GM21423 (cell line): Measurements from ENCODE around the gene APOB.

Experiments
- ATAC-seq: cut with Tn5 transposase; IDR thresholded peaks from one replicate; pipeline ENCODE4 v1.9.1; 2021; ENCODE audit warnings: mild to moderate bottlenecking, moderate library complexity; ENCODE audit not compliant: unreplicated experiment

Gene APOB

DNA sequence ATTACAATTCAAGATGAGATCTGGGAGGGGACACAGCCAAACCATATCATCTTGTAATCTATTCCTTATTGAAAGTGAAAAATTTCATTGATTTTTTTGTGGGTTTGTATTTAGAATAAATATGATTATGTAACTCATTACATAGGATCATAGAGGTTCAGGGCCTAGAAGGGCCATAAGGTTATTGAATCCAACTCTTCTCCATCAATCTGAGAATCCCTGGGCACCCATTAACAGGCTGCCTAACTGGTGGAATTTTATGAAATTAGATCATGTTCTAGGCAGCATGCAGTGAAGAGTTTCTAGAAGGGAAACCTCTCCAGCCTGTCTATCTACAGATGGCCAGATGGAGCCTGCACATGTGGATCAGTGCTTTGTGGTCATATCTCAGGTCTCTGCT lies 6.3 kb upstream of the APOB start:
- no peak for ATAC-seq

DNA sequence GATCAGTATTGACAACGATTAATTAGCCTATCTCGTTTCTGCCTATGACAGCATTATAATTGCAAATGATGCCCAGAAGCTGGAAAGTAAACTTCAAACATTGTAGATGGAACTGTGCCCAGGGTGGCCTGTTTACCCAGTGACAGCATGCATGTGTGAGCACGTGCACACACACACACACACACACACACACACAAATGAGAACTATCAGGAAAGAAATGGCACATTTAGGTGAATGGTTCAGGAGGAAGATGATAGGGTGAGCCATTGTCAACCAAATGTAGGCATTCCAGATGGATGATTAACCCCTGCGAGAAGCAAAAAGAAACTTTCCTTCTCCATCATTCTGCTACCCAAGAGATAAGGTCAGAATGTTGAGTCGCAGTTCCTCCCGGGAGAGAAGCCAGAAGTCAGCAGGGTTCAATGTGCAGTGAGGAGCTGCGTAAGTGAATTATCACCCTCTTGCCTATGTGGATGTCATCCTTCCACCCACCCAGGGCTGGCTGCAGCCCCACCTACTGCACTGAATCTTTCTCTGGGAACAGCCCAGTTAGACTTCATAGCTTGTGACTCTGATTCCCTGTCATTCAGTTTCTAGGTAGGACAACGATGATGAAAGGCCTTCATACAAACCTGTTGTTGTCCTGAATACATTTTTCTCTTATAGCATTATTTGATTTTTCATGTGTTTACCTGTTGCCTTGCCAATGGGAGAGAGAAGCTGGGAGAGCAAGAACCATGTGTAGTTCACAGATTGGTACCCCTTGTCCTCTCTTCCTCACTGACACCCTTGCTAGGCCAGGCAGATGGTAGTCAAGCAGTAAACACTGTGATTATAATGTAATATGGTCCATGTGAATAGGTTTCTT lies 3.5 kb upstream of the APOB start:
- ATAC-seq: no peak

DNA sequence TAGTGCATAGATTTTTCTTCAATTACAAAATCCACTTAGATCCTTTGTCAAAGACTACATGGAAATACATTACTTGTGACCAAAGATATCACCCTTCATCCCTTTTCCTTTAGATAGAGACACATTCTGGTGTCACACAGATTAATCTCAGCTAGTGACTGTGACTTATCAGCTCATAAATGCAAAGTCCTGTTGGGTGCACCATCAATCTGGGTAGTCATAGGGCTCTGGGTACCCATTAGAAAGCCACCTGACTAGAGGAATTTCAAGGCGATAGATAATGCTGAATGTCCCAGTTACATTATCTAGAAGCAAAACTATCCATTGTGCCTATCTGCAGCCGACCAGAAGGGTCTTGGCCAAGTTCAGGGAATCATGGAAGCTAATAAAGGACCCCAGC lies 2.6 kb upstream of the APOB start:
- no peak for ATAC-seq

DNA sequence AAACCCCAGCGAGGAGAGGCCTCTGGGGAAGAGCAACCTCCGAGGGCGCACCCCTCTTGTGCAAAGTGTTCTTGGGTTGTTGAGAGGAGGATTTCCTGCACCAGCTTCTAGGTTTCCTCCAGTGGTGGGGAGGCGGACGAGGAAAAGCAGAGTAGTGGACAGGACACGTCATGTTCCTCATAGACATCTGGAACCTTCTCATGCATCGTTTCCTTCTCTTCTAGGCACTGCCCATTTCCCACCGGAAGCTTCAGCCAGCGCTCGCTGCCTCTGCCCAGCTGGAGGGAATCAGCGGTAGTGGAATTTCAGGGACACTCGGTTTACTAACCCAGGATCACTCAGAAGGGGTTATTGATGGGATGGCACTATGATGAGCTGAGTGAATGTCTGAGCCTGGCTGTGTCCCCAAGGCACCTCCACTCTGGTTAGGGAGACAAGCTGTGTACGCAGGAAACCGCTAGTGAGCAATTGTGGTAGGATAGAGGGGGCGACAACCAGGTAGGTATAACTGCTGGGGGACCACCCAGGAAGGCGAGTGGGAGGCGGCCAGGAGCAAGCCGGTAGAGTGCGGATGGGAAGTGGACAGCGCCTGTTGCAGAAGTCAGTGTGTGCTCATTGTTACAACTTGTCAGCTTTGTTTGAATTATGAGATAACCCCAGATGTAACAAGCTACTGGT lies 960 bp upstream of the APOB start:
- no peak for ATAC-seq

DNA sequence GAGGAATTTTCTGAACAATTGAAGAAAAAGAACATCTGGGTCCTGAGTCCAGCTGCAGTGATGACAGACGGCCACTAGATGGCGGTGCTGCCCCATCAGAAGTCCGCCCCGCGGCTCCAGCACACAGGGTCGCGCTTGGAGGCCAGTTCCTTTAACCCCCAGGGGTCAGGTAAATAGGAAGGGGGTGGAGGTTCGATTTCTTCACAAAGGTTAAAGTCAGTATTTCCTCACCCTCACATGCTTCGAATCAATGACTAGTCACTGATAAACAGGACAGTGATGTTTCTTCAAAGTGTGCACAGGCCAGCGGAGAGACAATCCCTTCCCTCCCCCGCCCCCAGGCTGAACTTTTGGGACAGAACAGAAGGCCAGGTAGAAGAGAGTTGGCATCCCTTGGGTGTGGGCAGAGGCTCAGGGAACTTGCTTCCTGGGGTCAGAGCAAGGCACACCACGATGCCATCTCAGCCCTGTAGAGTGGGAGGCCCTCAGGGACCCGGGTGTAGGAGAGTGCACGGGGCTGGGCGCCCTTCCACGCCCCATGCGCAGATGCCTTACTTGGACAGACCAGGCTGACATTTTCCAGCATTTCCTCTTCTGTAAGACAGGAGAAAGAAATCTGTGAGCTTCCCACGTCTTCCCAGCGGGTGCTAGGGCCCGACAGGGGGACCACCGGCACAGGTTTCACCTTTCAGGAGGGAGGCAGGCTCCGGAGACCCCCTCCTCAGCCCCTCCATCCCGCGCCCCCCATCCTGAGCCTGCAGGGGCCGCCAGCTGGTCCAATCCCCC lies 722 bp downstream of the APOB start:
- peak; percentile 59 for ATAC-seq

DNA sequence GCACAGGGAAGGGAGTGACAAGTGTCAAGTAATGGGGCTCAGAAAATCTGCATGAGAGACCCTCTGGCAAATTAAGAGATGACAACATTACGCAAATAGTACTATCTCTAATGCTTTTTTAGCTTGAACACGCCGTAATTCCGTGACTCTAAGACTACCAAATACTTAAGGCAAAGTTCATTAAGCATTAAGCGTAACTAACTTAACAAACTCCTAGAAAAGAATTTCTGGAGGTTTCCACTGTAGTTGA lies 1.2 kb downstream of the APOB start:
- ATAC-seq: no peak

DNA sequence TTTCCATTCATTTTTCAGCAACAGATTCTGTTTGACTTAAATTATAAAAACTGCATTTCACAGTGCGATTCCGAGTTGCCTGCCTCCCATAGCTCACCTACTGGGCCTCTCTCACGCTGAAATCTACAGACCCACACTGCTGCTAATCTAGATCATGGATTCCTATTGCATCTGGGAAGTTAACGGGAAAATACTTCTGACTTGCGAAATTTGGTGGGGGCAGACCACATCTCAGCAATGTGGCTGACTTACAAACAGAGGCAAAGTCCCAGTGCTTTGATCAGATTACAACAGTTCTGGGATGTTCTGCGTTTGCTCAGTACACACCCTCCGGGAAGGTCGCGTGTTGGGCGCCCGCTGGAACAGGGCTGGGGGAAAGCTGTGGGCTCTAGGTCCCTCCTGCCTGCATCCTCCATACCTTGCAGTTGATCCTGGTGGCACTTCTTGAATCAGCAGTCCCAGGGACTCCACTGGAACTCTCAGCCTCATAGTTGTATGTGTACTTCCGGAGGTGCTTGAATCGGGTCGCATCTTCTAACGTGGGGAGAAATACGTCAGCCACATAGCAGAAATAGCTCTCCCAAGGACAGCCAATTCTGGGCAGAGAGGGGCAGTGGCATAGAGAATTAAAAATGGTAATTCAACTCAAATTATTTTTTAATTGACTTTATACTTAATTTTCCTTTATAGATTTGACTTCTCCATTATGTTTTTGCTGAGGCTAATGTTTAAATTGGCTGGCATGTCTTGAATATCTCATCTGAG lies 1.7 kb downstream of the APOB start:
- no peak for ATAC-seq

DNA sequence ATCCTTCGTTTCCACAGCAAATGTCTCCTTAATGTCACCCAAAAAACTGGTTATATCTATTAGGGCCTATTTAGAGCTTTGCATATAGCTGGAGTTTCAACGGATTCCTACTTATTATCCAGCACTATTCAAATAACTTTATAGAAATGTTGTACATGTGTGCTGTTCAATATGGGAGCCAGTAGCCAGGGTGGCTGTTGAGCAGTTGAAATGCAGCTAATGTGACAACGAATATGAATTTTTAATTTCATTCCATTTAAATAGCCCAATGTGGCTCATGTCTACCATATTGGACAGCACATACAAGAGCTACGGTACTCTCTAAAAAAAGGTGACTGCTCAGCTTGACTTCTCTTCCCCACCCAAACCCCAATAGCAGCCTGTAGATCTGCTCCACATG lies 2.4 kb downstream of the APOB start:
- ATAC-seq: no peak

DNA sequence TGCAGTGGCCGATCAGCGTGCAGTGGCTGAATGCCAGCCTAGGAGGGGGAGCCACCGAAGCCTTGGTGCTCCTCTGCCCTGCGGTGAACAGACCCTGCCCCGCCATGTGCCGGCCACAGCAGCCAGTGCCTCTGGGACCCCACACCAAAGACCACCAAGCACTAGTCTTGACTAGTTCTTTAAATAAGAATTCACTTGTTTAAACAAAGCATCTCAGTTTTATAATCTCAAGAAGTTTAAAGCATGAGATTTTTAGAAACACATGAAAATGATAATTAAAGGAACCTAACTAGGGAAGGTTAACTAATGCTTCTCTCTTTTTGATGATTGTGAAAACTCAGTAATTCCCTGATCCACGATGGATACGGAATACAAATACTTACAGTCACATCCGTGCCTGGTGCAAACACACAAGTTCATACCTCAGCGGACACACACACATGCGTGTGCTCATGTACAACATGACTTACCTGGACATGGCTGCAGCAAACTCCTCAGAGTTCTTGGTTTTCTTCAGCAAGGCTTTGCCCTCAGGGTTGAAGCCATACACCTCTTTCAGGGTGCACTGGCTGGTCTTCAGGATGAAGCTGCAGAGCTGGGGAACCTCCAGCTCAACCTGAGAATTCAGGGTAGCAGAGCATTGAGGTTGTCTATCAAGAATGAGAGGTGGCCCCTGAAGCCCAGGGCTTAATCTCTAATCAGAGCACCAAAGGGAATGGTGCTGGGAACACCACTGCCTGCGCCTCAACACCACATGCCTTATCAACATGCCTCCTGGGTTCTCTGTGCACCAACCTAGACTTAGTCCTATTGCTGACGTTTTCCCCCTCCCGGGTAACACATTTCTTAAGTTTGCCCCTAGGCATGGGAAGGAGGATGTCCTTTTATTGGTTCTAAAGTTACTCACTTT lies 3.1 kb downstream of the APOB start:
- ATAC-seq: no peak

DNA sequence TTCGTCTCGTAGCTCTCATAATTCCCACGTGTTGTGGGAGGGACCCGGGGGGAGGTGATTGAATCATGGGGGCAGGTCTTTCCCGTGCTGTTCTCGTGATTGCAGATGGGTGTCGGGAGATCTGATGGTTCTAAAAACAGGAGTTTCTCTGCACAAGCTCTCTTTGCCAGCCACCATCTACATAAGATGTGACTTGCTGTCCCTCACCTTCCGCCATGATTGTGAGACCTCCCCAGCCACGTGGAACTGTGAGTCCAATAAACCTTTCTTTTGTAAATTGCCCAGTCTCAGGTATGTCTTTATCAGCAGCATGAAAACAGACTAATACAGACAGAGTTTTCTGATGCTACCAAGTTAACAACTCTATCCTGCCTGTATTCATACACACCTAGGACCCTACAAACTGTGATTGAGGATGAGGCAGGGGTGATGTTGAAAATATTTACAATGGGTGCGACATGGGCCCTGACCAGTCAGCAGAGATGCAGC lies 3.9 kb downstream of the APOB start:
- ATAC-seq: no peak

DNA sequence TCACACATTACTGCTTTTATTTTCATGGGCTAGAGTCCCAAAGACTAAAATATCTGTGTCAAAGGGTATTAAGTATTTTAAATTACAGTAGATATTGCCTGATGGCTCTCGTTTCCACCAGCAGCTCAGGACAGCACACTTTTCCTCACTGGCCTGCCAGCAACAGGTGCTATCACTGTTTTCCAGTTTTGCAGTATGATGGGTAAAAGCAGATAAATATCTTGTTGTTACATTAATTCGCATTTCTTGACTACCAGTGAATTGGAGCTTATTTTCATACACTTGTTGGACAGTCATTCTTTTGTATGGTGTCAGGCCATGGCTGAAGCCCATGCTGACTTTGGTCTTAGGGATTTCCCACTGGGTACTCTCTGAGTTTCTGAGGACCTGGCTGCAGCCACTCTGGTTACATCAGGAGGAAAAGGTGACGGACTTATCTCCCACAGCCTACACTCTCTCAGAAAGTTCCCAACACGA lies 4.8 kb downstream of the APOB start:
- ATAC-seq: no peak

DNA sequence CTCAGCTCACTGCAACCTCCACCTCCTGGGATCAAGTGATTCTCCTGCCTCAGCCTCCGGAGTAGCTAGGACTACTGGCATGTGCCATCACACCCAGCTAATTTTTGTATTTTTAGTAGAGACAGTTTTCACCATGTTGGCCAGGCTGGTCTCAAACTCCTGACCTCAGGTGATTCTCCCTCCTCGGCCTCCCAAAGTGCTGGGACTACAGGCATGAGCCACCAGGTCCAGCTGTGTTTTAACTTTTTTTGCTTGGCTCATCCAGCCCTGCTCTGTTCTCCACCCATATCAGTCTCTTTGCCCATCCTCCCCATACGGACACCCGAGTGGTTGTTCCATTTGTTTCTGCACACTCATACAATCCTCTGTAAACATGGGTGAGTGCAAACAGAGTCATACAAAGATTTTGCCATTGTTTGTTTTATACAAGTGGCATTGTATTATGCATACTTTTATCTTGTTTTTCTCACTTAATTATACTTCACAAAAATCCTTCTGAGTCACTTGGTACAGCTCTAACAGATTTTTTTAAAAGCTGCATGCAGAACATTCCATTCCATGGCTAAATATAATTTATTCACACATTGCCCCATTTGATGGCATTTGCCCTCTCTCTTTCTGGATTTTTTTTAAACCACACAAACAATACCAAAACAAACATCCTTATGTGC lies 5.3 kb downstream of the APOB start:
- ATAC-seq: no peak

DNA sequence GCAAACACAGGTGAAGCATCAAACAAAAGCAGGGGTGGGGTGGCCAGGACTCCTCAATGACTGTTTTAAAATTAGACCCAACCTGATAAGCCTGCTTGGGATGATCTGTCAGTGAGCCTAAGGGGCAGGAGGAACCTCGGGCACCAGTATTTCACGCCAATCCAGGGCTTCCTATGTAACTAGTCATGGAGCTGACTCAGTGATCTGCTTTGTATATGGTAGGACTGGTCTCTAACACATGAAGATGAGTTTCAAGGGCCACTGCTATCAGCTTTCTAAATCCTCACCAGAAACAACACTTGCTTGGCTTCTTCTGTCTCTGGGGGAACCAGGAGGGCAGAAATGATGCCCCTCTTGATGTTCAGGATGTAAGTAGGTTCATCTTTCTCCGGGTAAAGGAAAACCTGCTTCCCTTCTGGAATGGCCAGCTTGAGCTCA lies 6.2 kb downstream of the APOB start:
- ATAC-seq: no peak

DNA sequence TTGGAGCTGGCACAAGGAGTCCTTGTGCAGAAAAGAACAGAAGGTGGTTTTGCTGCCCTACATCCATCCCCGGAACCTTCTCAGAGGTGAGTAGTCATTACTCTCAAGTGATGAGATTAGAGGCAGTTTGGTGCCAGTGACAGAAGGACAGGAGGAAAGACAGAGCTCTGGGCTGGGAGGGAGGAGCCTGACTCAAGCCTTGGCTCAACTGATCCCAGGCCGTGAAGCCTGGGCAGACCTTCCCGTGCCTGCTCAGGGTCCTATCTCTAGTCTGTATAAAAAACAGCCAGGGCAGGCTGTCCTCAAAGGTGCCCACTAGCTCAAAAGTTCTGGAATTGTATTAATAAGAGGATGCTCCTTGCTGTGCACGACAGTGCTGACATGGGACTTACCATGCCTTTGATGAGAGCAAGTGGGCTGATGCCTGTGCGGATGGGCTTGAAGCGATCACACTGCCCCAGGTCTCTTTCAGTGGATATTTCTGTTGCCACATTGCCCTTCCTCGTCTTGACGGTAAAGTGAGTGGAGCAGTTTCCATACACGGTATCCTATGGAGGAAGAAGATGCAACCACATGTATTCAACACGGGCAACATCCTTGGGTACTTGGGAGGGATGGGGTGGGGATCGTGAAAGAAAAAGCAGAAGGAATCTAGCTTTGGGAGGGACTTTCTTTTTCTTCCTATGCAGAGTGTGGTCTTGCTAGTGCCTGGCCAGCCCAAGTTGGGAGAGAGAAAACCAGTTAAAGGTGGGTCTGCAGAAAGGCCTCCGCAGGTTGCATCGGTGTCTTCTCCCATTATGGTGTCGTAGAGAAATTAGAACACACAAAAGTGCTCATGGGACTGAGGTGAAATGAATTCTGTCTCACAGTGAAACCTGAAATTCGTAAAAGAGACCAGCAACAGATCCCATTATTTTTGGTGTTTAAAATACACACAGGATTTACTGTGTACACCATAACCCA lies 6.9 kb downstream of the APOB start:
- no peak for ATAC-seq

DNA sequence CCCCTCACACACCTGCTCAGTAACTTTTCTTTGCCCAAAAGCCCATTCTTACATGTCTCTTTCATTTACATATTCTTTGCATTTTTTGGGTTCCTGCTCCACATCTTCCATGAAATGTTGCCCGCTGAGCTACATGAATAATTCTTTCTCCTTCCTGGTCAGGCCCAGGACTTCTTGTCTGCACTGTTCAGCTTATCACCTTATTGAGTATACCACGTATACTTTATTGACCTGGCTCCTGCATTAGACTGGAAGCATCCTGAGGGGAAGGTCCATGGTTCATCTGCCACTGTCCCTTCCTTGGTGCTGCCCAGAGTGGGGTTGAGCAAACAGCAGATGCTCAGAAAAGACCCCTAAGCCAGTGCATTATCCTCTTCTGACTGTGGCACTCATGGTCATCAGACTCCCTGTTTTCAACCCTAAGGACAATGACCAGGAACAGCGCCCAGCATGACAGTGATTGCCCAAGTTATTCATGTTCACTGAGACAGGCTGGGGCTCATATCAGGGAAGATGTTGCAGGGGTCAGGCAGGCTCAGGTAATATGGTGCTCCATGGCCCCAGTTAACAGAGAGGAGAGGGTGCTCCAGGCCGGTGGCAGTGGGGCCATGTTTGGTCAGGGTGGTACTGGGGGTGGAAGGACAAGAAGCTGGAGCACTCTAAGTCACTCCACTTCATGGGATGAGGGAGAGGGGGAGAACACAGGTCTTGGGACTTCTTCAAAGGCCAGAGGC lies 7.7 kb downstream of the APOB start:
- ATAC-seq: no peak

DNA sequence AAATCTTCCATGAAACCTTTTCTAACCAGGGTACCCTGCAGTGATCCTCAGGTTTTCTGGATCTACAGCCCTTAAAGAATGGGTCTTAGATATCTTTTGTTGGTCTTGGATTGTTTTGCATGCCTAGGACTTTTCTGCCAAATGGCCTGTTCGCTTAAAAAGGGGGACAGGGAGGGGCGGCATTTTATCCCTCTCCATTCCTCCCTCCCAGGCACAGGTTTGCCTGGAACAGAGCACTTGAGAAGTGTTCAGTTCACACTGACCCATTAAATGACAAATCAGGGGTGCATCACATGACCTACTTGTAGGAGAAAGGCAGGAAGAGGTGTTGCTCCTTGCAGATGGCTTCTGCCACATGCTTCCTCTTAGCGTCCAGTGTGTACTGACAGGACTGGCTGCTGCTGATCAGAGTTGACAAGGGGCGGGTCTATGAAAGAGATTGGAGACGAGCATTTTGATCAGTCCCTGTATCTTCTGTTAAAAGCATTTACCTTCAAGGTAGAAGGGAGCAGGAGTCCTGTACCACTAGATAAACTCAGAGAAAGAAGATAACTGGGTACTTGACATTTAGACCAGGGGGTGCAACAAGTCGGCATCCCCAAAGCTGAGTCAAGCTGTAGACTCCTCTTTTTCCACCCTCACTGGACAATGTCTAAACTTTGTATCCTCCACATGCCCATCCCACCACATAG lies 8.4 kb downstream of the APOB start:
- ATAC-seq: no peak

DNA sequence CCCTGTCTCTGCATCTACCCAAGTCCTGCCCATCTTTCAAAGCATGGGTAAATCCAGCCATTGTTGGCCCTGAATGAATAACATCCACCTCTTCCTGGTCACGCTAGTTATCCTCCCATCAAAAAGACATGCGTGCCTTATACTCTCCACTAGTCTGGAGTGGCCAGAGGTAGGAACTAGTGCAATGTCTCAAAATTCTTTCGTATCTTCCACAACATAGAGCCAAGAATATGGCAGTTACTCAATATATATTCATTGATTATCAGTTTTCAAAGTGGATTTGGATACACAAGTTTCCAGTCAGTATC lies 8.9 kb downstream of the APOB start:
- no peak for ATAC-seq
